ENCODE results near the gene RAB1A.

The RAB1A gene

DNA sequence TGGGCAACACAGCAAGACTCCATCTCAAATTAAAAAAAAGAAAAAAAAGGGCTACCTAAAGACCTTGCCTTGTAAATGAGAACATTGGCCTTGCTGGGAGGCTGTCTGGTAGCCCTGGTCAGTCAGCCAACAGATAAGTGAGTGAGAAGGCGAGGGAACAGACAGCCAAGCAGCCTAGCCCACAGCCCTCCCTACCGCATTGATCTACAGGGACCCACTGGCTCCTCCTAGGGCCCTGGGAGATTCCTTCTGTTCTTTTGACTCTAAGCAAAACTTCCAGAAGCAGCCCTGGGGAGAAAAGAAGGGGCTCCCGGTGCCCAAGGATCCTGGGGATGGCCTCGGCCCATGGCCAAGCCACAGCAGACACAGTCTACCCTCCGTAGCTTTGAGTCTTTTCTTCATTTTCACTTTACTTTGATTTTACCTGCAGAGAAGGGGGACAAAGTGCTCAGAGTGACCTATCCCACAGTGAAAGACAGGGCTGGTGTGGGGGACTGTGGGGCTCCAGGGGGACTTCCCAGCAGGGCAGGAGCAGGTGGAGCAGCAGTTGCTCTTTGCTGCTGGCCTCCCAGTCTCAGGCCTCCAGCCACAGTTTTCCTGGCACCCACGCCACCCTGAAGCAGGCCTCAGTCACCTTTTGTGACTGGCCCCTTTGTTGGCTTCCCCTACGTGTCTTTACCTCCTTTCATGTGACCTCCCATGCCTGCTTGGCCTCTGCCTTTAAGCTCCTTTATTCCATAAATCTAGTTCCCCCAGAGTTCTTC, 68.6 kb downstream of the RAB1A start:
- DNase-seq (ENCODE audit: low spot score), result no peak

GRCh38 chr2:65059071-65059470, 70.8 kb downstream of the RAB1A start:
- DNase-seq (ENCODE audit: low spot score), result no peak

DNA sequence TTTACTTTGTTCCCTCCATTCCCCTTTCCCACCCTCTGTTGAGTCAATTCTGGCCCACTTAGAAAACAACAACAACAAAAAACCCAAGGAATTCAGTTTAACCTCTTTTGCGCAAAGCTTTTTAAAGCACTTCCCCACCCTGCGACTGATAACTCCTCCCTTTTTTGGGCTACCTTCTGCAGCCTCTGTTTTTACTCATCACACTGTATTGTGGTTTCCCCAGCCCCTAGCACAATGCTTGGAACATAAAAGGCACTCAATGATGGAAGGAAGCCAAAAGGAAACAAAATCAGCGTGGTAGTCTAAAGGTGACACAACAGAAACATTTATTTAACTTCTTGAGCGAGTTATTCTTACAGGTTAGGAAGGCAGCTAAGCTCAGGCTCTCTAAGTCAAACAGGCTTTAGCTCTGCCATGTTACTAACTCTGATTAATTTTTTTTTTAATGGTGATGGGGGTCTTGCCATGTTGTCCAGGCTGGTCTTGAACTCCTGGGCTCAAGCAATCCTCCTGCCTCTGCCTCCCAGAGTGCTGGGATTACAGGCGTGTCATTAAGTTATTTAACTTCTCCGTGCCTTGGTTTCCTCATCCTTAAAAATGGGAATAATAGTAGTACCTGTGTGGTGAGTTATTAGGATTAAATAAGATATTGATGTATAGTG, 72.4 kb downstream of the RAB1A start:
- DNase-seq (ENCODE audit: low spot score), result peak; percentile 86

GRCh38 chr2:65057054-65057375, 72.9 kb downstream of the RAB1A start:
- no peak for DNase-seq (ENCODE audit: low spot score)

GRCh38 chr2:65056215-65057053, 73.5 kb downstream of the RAB1A start, which contains the start of gene CEP68:
TSS of gene CEP68 (plus strand) at chr2:65056416. CDS start at chr2:65069445, 13,029 bp downstream.
- DNase-seq (ENCODE audit: low spot score), result peak; percentile 96

GRCh38 chr2:65055422-65056214, 74.3 kb downstream of the RAB1A start:
- DNase-seq (ENCODE audit: low spot score), result no peak

- DNase-seq (ENCODE audit: low spot score), result no peak
These were observed 75.0 kb downstream of the RAB1A start for GRCh38 chr2:65054749-65055421.

- peak; percentile 50 for DNase-seq (ENCODE audit: low spot score)
These were observed 76.7 kb downstream of the RAB1A start for GRCh38 chr2:65053199-65053598.

DNA sequence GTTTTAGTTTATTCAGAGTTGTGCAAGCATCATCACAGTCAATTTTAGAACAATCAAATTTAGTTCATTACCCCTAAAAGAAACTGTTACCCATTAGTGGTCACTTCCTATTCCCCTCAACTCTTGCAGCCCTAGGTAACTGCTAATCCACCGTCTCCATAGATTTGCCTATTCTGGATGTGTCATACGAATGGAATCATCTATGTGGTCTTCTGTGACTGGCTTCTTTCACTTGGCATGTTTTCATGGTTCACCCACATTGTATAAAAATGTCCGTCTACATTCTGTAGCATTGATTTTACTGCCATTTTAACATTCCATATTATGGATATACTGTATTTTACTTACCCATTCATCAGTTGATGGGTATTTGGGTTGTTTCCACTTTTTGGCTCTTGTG, 79.0 kb downstream of the RAB1A start:
- DNase-seq (ENCODE audit: low spot score), result no peak

DNA sequence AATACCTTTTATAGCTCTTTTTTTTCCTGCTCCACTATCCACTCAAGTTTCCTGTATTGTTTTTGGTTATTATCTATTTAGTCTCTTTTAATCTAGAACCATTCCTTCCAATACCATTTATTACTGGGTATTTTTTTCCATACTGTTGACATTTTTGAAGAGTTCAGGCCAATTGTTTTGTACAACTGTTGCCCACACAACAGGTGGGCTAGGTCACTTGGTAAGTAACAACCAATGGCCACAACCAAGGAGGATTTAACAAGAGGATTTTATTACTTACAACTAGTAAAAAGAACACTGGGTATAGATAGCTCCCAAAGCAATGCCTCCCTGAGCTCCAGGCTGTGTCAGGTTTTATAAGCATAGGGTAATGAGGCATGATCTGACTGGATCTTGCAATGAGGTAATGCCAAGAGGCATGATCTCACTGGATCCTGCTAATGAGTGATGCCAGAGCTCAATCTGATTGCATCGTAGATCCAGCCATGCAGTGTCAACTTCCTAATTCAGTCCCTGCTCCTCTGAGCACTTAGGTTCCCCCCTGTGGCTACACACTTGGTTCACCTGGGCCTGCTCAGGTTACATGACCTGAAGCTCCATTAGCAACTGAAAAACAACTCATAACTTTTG, 80.8 kb downstream of the RAB1A start:
- no peak for DNase-seq (ENCODE audit: low spot score)

DNA sequence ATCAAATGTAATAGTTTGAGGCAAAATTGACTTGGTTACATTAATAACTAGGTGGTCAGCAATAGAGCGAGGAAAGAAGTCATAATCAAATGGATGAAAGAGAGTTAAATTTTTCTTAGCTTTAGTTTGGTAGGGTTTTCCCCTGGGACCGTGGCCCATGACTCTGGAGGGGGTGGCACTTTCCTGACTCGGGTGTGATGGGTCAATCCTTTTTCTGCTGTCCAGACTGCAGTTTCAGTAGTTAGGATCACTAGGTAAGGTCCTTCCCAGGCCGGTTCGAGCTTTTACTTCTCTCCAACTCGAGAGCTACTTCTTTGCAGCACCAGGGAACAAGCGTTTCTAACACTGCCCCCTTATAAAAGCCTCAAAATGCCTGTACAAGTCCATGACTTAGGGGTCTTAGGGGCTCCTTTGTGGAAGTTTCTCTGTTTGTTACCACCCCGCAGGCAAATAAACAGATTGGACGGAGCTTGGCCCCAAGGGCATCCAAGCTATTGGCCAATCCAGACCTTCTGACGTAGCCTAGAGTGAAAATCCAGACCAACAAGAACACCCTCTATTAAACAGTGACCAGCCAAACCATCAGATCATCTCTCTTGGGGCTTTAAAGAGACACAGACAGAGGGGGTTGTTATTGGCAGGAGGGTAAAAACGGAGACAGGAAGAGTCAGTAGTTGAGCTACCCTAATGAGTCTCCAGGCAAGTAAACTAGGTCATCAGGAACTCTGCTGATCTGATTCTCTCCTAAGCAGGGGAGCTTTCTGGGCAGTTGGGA, 83.1 kb downstream of the RAB1A start:
- no peak for DNase-seq (ENCODE audit: low spot score)

DNA sequence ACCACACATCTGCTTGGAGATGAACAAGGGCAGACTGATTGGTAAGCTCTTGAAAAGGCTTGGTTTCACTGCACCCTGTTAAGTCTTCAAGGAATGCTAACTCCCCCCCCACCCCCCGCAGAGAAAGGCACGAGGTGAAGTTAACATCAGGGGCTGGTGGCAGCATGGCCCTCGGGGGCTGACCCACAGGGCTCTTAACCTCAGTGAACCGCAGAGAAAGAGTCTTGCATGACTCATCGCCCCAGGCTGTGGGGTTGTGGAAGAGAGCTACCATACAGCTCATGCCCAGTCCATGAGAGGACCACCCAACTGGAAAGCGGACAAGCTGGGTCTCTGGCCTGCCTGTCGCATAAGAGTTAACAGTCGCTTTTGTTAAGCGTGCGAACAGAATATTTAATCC, 84.3 kb downstream of the RAB1A start:
- no peak for DNase-seq (ENCODE audit: low spot score)

GRCh38 chr2:65044097-65044735, 85.7 kb downstream of the RAB1A start:
- DNase-seq (ENCODE audit: low spot score), result no peak

DNA sequence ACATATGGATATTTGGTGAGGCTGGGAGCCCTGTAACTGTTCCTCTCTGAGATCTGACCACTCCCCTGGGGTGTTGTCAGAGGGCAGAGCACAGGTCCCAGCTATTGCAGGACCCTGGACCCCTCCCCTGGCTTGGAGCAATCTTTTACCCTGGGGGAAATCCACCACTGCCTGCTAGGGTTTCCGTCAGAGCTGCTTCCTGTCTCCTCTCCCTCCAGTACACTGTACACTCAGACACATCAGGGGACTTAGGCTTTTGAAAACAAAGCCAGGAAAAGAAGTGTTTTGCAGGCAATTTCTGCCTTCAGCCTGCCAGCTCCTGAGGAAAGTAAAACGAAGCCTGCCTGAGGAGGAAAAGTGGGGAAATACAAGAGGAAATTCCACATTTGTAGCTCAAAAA, 86.9 kb downstream of the RAB1A start:
- DNase-seq (ENCODE audit: low spot score), result no peak

- peak; percentile 80 for DNase-seq (ENCODE audit: low spot score)
These were observed 89.3 kb downstream of the RAB1A start for GRCh38 chr2:65040400-65041261.

GRCh38 chr2:65039640-65040039, 90.3 kb downstream of the RAB1A start:
- no peak for DNase-seq (ENCODE audit: low spot score)

DNA sequence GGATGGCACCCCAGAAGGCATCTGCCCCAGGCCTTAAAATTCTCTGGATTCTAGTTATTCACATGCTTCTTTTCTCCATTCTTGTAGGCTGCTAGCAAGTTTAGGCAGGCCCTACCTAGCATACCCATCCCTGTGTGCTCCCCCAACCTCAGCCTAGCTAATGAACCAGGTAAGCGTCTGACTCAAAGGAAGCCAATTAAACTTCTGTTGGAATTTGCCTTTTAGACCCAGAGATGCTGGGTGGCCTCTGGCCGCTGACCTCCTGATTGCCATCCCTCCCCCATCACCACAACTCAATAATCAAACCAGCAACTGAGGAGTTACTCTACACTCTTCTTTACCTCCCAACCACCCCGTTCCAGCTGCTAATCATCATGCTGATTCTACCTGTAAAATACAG, 92.7 kb downstream of the RAB1A start:
- DNase-seq (ENCODE audit: low spot score), result no peak
